Measurements from ENCODE around the gene LRFN3. TPM values are rescaled to one million over a fixed set of nuclear protein-coding genes. Genes with fewer than 3 reads are reported as not detected.
A peak's percentile ranks its signal among the peaks of the same experiment; 100 is the strongest.

The LRFN3 gene
- total RNA-seq, 1 experiment from 2014 or later: 14.6 TPM

DNA sequence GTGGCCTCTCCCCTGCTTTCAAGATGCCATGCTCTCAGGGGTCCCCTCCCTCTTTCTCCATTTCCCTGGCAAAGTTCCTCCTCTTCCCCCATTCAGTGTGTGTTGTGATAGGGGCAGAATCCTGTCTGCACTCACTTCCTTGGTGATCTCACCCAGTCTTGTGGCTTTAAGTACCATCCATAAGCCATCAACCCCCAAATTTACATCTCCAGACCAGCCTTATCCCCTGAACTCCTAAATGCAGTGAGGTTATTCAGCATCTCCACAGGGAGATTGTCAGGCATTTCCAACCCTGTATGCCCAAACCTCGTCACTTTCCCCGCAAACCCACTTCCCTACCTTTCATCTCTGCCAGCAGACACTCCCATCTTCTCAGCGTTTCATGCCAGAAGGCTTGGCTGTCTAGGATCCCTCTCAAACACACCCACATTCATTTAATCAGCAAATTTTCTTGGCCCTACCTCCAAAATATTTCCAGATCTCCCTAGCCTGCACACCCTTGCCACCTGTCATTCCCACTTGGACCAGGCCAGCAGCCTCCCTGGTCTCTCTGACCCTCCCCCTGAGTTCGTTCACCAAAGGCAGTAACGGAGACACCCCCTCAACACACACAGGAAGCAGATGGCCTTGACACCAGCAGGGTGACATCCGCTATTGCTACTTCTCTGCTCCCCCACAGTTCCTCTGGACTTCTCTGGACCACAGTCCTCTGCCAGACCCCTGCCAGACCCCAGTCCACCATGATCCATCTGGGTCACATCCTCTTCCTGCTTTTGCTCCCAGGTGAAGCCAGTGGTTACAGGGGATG is 34.1 kb upstream of the LRFN3 start, which contains the start of gene HCST:
HCST (plus strand) TSS at position 676 of the 808 bp plus-strand sequence; CDS start at position 741, 65 bp downstream.
- Histone ChIP-seq H3K4me3 (ENCODE audit: low read depth, low read length, poor library complexity, severe bottlenecking) (peak within 1 kb of the TSS; percentile 36), H3K36me3 (ENCODE audit: insufficient read depth, low read length, poor library complexity, severe bottlenecking) (peaks cover 8% of the 10 kb centered on the region), H3K9me3 (ENCODE audit: low read depth, low read length, poor library complexity, severe bottlenecking) (no peaks in the 10 kb centered on the region), H3K27ac (ENCODE audit: low read depth, low read length, poor library complexity, severe bottlenecking) (peak within 1 kb of the TSS; percentile 80), H3K4me1 (ENCODE audit: insufficient read depth, low read length, poor library complexity, severe bottlenecking) (peaks cover 42% of the 10 kb centered on the region), H3K27me3 (replicated peaks; ENCODE audit: insufficient read depth, low read depth, low read length, poor library complexity) (no peaks in the 10 kb centered on the region)
- intact Hi-C loops (cut with micrococcal nuclease; ENCODE audit: unreplicated experiment): no loop called here
- CTCF ChIA-PET: no interaction called here
- no TSS peak for BruUV-seq (replicated peaks)
- TF ChIP-seq, protein P1, sequence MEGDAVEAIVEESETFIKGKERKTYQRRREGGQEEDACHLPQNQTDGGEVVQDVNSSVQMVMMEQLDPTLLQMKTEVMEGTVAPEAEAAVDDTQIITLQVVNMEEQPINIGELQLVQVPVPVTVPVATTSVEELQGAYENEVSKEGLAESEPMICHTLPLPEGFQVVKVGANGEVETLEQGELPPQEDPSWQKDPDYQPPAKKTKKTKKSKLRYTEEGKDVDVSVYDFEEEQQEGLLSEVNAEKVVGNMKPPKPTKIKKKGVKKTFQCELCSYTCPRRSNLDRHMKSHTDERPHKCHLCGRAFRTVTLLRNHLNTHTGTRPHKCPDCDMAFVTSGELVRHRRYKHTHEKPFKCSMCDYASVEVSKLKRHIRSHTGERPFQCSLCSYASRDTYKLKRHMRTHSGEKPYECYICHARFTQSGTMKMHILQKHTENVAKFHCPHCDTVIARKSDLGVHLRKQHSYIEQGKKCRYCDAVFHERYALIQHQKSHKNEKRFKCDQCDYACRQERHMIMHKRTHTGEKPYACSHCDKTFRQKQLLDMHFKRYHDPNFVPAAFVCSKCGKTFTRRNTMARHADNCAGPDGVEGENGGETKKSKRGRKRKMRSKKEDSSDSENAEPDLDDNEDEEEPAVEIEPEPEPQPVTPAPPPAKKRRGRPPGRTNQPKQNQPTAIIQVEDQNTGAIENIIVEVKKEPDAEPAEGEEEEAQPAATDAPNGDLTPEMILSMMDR (conservative IDR thresholded peaks at IDR 0.05; ENCODE audit: low read depth, low read length): no peak
- no peak for TF ChIP-seq EZH2 (IDR thresholded peaks at IDR 0.05; ENCODE audit: borderline replicate concordance, low read depth, low read length, poor library complexity, severe bottlenecking)
- POLR2A ChIA-PET (ENCODE audit: low non-redundant PET): no interaction called here
- peak; percentile 51 for DNase-seq (ENCODE audit: low spot score)

DNA sequence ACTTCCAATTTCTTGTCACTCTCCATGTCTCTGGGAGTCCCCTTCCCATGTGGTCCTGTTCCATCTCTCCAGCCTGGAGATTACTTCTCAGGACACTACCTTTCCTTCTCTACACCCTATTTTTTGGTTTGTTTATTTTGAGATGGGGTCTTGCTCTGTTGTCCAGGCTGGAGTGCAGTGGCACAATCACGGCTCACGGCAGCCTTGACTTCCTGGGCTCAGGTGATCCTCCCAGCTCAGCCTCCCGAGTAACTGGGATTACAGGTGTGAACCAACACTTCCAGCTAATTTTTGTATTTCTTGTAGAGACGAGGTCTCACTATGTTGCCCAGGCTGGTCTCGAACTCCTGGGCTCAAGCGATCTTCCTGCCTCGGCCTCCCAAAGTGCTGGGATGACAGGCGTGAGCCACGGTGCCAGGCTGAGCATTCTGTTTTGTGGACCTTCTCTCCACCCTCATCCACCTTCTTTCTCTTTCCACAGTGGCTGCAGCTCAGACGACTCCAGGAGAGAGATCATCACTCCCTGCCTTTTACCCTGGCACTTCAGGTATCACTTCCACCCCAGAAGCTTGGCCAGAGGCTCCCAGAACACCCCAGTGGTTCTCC is 33.2 kb upstream of the LRFN3 start:
- BruUV-seq (replicated peaks): no TSS peak
- ChIA-PET CTCF (no interaction called here), POLR2A (ENCODE audit: low non-redundant PET) (no interaction called here)
- peak overlapping the region; percentile 36 for H3K4me3 ChIP-seq (ENCODE audit: low read depth, low read length, poor library complexity, severe bottlenecking)
- TF ChIP-seq EZH2 (IDR thresholded peaks at IDR 0.05; ENCODE audit: borderline replicate concordance, low read depth, low read length, poor library complexity, severe bottlenecking): no peak
- TF ChIP-seq, protein P1 (conservative IDR thresholded peaks at IDR 0.05; ENCODE audit: low read depth, low read length): no peak
- no peak for DNase-seq (ENCODE audit: low spot score)
- intact Hi-C loops (cut with micrococcal nuclease; ENCODE audit: unreplicated experiment): no loop called here
- H3K4me1 ChIP-seq (ENCODE audit: insufficient read depth, low read length, poor library complexity, severe bottlenecking): peaks cover 42% of the 10 kb centered on the region
- H3K27me3 ChIP-seq (replicated peaks; ENCODE audit: insufficient read depth, low read depth, low read length, poor library complexity): no peaks in the 10 kb centered on the region
- peak overlapping the region; percentile 69 for H3K27ac ChIP-seq (ENCODE audit: low read depth, low read length, poor library complexity, severe bottlenecking)
- no peaks in the 10 kb centered on the region for H3K9me3 ChIP-seq (ENCODE audit: low read depth, low read length, poor library complexity, severe bottlenecking)
- H3K36me3 ChIP-seq (ENCODE audit: insufficient read depth, low read length, poor library complexity, severe bottlenecking): no peaks in the 10 kb centered on the region

DNA sequence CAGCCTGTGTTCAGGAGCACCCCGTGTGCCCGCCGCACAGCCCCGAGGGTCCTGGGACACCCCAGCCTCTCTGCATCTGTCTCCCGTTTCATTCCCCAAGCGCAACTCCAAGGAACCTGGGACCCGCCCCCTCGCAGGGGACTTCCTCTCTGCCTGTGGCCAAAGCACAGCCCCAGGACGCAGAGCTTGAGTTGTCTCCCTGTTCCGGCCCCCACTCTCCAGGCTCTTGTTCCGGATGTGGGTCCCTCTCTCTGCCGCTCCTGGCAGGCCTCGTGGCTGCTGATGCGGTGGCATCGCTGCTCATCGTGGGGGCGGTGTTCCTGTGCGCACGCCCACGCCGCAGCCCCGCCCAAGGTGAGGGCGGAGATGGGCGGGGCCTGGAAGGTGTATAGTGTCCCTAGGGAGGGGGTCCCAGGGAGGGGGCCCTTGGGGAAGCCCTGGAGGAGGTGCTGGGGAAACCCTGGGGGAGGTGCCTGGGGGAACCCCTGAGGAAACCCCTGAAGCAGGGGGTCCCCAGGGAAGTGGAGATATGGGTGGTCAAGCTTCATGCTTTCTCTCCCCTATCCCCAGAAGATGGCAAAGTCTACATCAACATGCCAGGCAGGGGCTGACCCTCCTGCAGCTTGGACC is 32.5 kb upstream of the LRFN3 start:
- Histone ChIP-seq H3K36me3 (ENCODE audit: insufficient read depth, low read length, poor library complexity, severe bottlenecking) (no peaks in the 10 kb centered on the region), H3K4me1 (ENCODE audit: insufficient read depth, low read length, poor library complexity, severe bottlenecking) (peaks cover 35% of the 10 kb centered on the region), H3K27me3 (replicated peaks; ENCODE audit: insufficient read depth, low read depth, low read length, poor library complexity) (no peaks in the 10 kb centered on the region), H3K27ac (ENCODE audit: low read depth, low read length, poor library complexity, severe bottlenecking) (peak overlapping the region; percentile 69), H3K9me3 (ENCODE audit: low read depth, low read length, poor library complexity, severe bottlenecking) (no peaks in the 10 kb centered on the region), H3K4me3 (ENCODE audit: low read depth, low read length, poor library complexity, severe bottlenecking) (peak overlapping the region; percentile 36)
- intact Hi-C loops (cut with micrococcal nuclease; ENCODE audit: unreplicated experiment): no loop called here
- TF ChIP-seq, protein P1 (conservative IDR thresholded peaks at IDR 0.05; ENCODE audit: low read depth, low read length): no peak
- TF ChIP-seq EZH2 (IDR thresholded peaks at IDR 0.05; ENCODE audit: borderline replicate concordance, low read depth, low read length, poor library complexity, severe bottlenecking): no peak
- POLR2A ChIA-PET (ENCODE audit: low non-redundant PET): no interaction called here
- peak; percentile 90 for DNase-seq (ENCODE audit: low spot score)
- no TSS peak for BruUV-seq (replicated peaks)
- CTCF ChIA-PET: no interaction called here

All from A673 (cell line).